Measurements from ENCODE around the gene MMP24OS. TPM values are rescaled to one million over a fixed set of nuclear protein-coding genes. Genes with fewer than 3 reads are reported as not detected.
A peak's percentile ranks its signal among the peaks of the same experiment; 100 is the strongest.

Gene MMP24OS
- total RNA-seq (2012; rRNA removed): 5.9 and 7.2 TPM in 2 replicates
- polyA plus RNA-seq (2012; rRNA removed): 64.9 and 67.6 TPM in 2 replicates
- polyA plus RNA-seq (2012; cell fraction: cytosol; rRNA removed): 56.9 and 92.5 TPM in 2 replicates
- 54.7 and 75.9 TPM in 2 replicates for polyA plus RNA-seq (2012; cell fraction: nucleus; rRNA removed; ENCODE audit: low replicate concordance)
- percentile 79 among the genes with signal in this experiment for Bru-seq, nascent RNA
- BruChase-seq, experiment 1, labeled RNA remaining after a 6-hour chase: percentile 87 among the genes with signal in this experiment
- BruChase-seq, experiment 2, labeled RNA remaining after a 2-hour chase: percentile 79 among the genes with signal in this experiment
- long read RNA-seq, transcript MMP24OS-201 (2 exons, 867 nt): major isoform, 10 of 67 reads
- long read RNA-seq, transcript MMP24OS-209 (2 exons, 712 nt): minor isoform, 9 of 67 reads
- long read RNA-seq, partial matches to known transcripts: 36 of 67 reads
- long read RNA-seq, other reads (novel, unspliced or antisense): 9 of 67 reads

DNA sequence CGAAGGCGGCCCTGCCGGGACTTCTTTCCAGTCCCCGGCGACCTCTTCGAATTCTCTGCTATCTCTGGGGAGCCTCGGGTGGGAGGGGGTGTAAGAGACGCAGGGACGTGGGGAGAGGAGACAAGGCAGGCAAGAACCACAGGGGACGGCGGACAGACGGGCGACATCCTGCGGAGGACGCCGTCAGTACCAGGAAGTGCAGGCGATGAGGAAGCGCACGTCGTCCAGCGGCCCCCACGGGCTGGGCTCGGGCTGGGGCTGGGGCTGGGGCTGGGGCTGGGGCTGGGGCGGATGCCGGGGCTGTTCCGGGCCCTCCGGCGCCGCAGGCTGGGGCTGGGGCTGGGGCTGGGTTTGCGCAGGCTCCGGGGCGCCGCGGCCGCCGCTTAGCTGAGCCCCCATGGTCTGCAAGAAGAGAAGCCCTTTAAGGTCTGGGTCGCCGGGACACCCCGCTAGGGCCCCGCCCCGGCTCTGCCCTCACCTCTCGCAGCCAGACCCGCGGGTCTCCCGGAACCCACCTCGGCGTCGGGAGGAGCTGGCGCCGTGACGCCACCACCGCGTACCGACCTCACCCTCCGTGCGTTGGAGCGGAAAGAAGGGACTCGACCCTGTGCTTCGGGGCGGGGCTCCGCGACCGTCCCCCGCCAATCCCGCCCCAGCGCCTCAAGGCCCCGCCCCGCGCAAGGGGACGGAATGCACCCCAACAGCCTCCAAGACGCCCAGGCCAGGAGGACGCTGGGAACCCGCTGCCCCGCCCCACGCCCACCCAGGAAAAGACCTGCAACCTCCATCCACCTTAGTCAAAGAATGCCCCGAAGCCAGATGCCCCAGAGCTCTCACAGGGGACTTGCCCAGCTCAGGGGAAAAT lies at the start of gene MMP24OS:
Gene MMP24OS (minus strand): TSS at position 592 of the 865 bp plus-strand sequence. CDS start 193 bp downstream, at position 399.
- Histone ChIP-seq H3K4me1 (ENCODE audit: control insufficient read depth, insufficient read depth, low read length) (peaks cover 6% of the 10 kb centered on the region), H3K56ac (ENCODE audit: extremely low read depth, insufficient read depth, low read length) (peak within 1 kb of the TSS; percentile 86), H4K5ac (ENCODE audit: low read depth, low read length) (peak within 1 kb of the TSS; percentile 68), H3K18ac (ENCODE audit: low read depth, low read length) (peak within 1 kb of the TSS; percentile 5), H2AK5ac (ENCODE audit: low read depth, low read length) (peak within 1 kb of the TSS; percentile 90), H3K27ac (ENCODE audit: insufficient read depth, low read length) (peak within 1 kb of the TSS; percentile 97), H3K27me3 (ENCODE audit: control insufficient read depth, insufficient read depth, low read length) (no peaks in the 10 kb centered on the region), H2AK9ac (replicated peaks; ENCODE audit: low read depth, low read length, poor library complexity) (peak within 1 kb of the TSS; percentile 92), H3K9me1 (ENCODE audit: insufficient read depth, low read length) (0 out of 2 replicates have a peak, but pooled peaks cover 6% of the 10 kb centered on the region), H4K20me1 (ENCODE audit: insufficient read depth, low read length) (no peaks in the 10 kb centered on the region; the same call in none of the 2 replicates), H2BK5ac (ENCODE audit: low read depth, low read length, poor library complexity, severe bottlenecking) (peak within 1 kb of the TSS; percentile 83), H3K4me3 (ENCODE audit: insufficient read depth, low read depth, low read length) (peak within 1 kb of the TSS; percentile 62), H3K79me1 (ENCODE audit: low read depth in 1 of 2, low read length in 2 of 2) (peaks cover 30 to 80% of the 10 kb centered on the region in 2 experiments), H3K23ac (ENCODE audit: low read depth, low read length) (peak within 1 kb of the TSS; percentile 74), H2BK120ac (ENCODE audit: low read depth, low read length) (peak within 1 kb of the TSS; percentile 47), H2BK20ac (ENCODE audit: low read depth, low read length) (no peak within 1 kb of the TSS), H3K9ac (ENCODE audit: low read depth, low read length) (peak within 1 kb of the TSS; percentile 99), H4K8ac (ENCODE audit: low read depth in 2 of 2, low read length in 2 of 2) (peak within 1 kb of the TSS; percentile 92 to 93), H2AFZ (replicated peaks; ENCODE audit: low read length, poor library complexity) (peak within 1 kb of the TSS; percentile 85), H3K4ac (ENCODE audit: low read depth, low read length) (peak within 1 kb of the TSS; percentile 91), H3K4me2 (ENCODE audit: low read depth, low read length) (peak within 1 kb of the TSS; percentile 95), H3K14ac (replicated peaks; ENCODE audit: low read depth, low read length) (peak within 1 kb of the TSS; percentile 96), H3K36me3 (ENCODE audit: control insufficient read depth, insufficient read depth, low read length) (peaks cover 51% of the 10 kb centered on the region), H3K9me3 (ENCODE audit: control insufficient read depth, insufficient read depth, low read length) (no peaks in the 10 kb centered on the region), H2BK15ac (ENCODE audit: low read depth, low read length) (0 out of 3 replicates have a peak within 1 kb of the TSS, but pooled peaks have one; percentile 15), H4K91ac (ENCODE audit: insufficient read depth, low read depth, low read length) (peak within 1 kb of the TSS; percentile 81)
- ChIA-PET CTCF (interaction anchor here (0.7 to 1.2 kb wide), 2 partner anchors 162 to 170 kb away, joined by 3 to 4 read pairs; no protein-coding TSS in a partner anchor), POLR2A (ENCODE audit: unreplicated experiment) (interaction anchor here (0.6 to 1.1 kb wide), 4 partner anchors 28 to 177 kb away, joined by 3 to 7 read pairs (median 4); no protein-coding TSS in a partner anchor)
- DNase-seq (peak; percentile 82), ATAC-seq (ENCODE audit: low read depth) (peak; percentile 94)
- in situ Hi-C loops (cut with MboI; ENCODE audit: low sequenced_read_pairs): no loop called here
- no TSS peak for BruUV-seq (replicated peaks)
- WGBS, 2 experiments (ENCODE audit: extremely low coverage in 2 of 2, insufficient read length in 1 of 2): 0% methylated on average over 39 of the region's 76 CpGs; no CpG with 5 or more reads in 1 of the 2 experiments
- dilution Hi-C loops (cut with HindIII; ENCODE audit: low sequenced_read_pairs, unreplicated experiment): no loop called here
- intact Hi-C loops (cut with micrococcal nuclease): loop anchor here (10.0 kb wide), 2 partner anchors 157 to 403 kb away; partner anchors contain the start of genes ACSS2, GDF5 and GGT7
- TF ChIP-seq RAD21 (IDR thresholded peaks at IDR 0.05; ENCODE audit: low read length) (peak; percentile 37), SMC3 (IDR thresholded peaks at IDR 0.05; ENCODE audit: low read depth, low read length) (0 out of 2 replicates have a peak, but pooled peaks have one; percentile 12), RFX5 (IDR thresholded peaks at IDR 0.05; ENCODE audit: low read depth, low read length) (no peak), BHLHE40 (IDR thresholded peaks at IDR 0.05; ENCODE audit: low read depth, low read length) (no peak), MAZ (IDR thresholded peaks at IDR 0.05; ENCODE audit: borderline replicate concordance, low read depth, low read length) (no peak), RCOR1 (IDR thresholded peaks at IDR 0.05; ENCODE audit: insufficient replicate concordance, low read length) (no peak), POLR2A (IDR thresholded peaks at IDR 0.05; ENCODE audit: low read depth, low read length) (peak; percentile 91), FOS (IDR thresholded peaks at IDR 0.05; ENCODE audit: low read depth, low read length) (no peak)
- TF ChIP-seq, protein P1, sequence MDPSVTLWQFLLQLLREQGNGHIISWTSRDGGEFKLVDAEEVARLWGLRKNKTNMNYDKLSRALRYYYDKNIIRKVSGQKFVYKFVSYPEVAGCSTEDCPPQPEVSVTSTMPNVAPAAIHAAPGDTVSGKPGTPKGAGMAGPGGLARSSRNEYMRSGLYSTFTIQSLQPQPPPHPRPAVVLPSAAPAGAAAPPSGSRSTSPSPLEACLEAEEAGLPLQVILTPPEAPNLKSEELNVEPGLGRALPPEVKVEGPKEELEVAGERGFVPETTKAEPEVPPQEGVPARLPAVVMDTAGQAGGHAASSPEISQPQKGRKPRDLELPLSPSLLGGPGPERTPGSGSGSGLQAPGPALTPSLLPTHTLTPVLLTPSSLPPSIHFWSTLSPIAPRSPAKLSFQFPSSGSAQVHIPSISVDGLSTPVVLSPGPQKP (IDR thresholded peaks at IDR 0.05; ENCODE audit: borderline replicate concordance, low read depth, low read length): no peak
- TF ChIP-seq, protein P2, sequence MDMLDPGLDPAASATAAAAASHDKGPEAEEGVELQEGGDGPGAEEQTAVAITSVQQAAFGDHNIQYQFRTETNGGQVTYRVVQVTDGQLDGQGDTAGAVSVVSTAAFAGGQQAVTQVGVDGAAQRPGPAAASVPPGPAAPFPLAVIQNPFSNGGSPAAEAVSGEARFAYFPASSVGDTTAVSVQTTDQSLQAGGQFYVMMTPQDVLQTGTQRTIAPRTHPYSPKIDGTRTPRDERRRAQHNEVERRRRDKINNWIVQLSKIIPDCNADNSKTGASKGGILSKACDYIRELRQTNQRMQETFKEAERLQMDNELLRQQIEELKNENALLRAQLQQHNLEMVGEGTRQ (IDR thresholded peaks at IDR 0.05; ENCODE audit: low read depth, low read length): no peak
